WTC11 (cell line): ENCODE measurements around the gene CLHC1. TPM values are rescaled to one million over a fixed set of nuclear protein-coding genes. Genes with fewer than 3 reads are reported as not detected.

Experiments
- ATF1 ChIP-seq: sonication (generic); formaldehyde crosslinking; IDR thresholded peaks from 2 replicates; pipeline ENCODE4 v1.8.1; 2023; ENCODE audit warnings: mild to moderate bottlenecking, moderate library complexity, missing genetic modification reagents
- ATF2 ChIP-seq: sonication (generic); formaldehyde crosslinking; IDR thresholded peaks from 2 replicates; pipeline ENCODE4 v1.8.1; 2022; ENCODE audit warnings: low read depth, missing genetic modification reagents, borderline replicate concordance
- ATF6 ChIP-seq: sonication (generic); formaldehyde crosslinking; IDR thresholded peaks from 2 replicates; pipeline ENCODE4 v1.8.1; 2023; ENCODE audit warnings: mild to moderate bottlenecking, missing genetic modification reagents
- ELF4 ChIP-seq: sonication (generic); formaldehyde crosslinking; IDR thresholded peaks from 2 replicates; pipeline ENCODE4 v1.8.1; 2022; ENCODE audit warnings: low read depth, mild to moderate bottlenecking, moderate library complexity, missing genetic modification reagents
- FOXK1 ChIP-seq: sonication (generic); formaldehyde crosslinking; IDR thresholded peaks from 2 replicates; pipeline ENCODE4 v1.8.0; 2022; ENCODE audit warnings: mild to moderate bottlenecking, moderate library complexity, missing genetic modification reagents
- FOXP1 ChIP-seq: sonication (generic); formaldehyde crosslinking; IDR thresholded peaks from 2 replicates; pipeline ENCODE4 v1.8.0; 2022; ENCODE audit warnings: missing genetic modification reagents, mild to moderate bottlenecking, moderate library complexity, borderline replicate concordance
- GRHL2 ChIP-seq: fragments of 250-450 bp; sonication (Bioruptor Pico); IDR thresholded peaks from 2 replicates; pipeline ENCODE4 v1.8.0; 2022; ENCODE audit warnings: mild to moderate bottlenecking, moderate library complexity; ENCODE audit not compliant: insufficient replicate concordance, severe bottlenecking
- HMGA2 ChIP-seq: fragments of 250-450 bp; sonication (Bioruptor Pico); IDR thresholded peaks from 2 replicates; pipeline ENCODE4 v1.4.0; 2021; ENCODE audit warnings: mild to moderate bottlenecking, moderate library complexity
- IRF1 ChIP-seq: sonication (generic); formaldehyde crosslinking; IDR thresholded peaks from 2 replicates; pipeline ENCODE4 v1.8.0; 2023; ENCODE audit warnings: missing genetic modification reagents
- KAT7 ChIP-seq: sonication (generic); formaldehyde crosslinking; IDR thresholded peaks from 2 replicates; pipeline ENCODE4 v1.8.1; 2023; ENCODE audit warnings: missing genetic modification reagents, mild to moderate bottlenecking, borderline replicate concordance
- MAX ChIP-seq: sonication (generic); formaldehyde crosslinking; IDR thresholded peaks from 2 replicates; pipeline ENCODE4 v1.8.0; 2022; ENCODE audit warnings: mild to moderate bottlenecking, missing genetic modification reagents
- MYBL2 ChIP-seq: sonication (generic); formaldehyde crosslinking; IDR thresholded peaks from 2 replicates; pipeline ENCODE4 v1.8.1; 2023; ENCODE audit warnings: mild to moderate bottlenecking, moderate library complexity, missing genetic modification reagents
- PRDM15 ChIP-seq: sonication (generic); formaldehyde crosslinking; IDR thresholded peaks from 2 replicates; pipeline ENCODE4 v1.8.0; 2022; ENCODE audit warnings: missing genetic modification reagents
- SOX15 ChIP-seq: fragments of 250-450 bp; sonication (Bioruptor Pico); IDR thresholded peaks from 2 replicates; pipeline ENCODE4 v1.9.0; 2021; ENCODE audit warnings: mild to moderate bottlenecking
- TEAD4 ChIP-seq: sonication (generic); formaldehyde crosslinking; IDR thresholded peaks from 2 replicates; pipeline ENCODE4 v1.8.0; 2022; ENCODE audit warnings: mild to moderate bottlenecking, missing genetic modification reagents
- TP53 ChIP-seq: sonication (generic); formaldehyde crosslinking; IDR thresholded peaks from 2 replicates; pipeline ENCODE4 v1.8.1; 2023; ENCODE audit warnings: mild to moderate bottlenecking, missing genetic modification reagents
- ZBTB21 ChIP-seq: sonication (generic); formaldehyde crosslinking; IDR thresholded peaks from 2 replicates; pipeline ENCODE4 v1.8.1; 2023; ENCODE audit warnings: mild to moderate bottlenecking, missing genetic modification reagents, borderline replicate concordance
- ZNF121 ChIP-seq: sonication (generic); formaldehyde crosslinking; IDR thresholded peaks from 2 replicates; pipeline ENCODE4 v1.8.0; 2023; ENCODE audit warnings: missing genetic modification reagents
- total RNA-seq: library from RNA; stranded (reverse); gene quantifications from 3 replicates; pipeline ENCODE4 v1.2.3, GENCODE V29; 2021
- TF ChIP-seq, protein P1 (sequence below): sonication (generic); formaldehyde crosslinking; IDR thresholded peaks from 2 replicates; pipeline ENCODE4 v1.8.1; 2022; ENCODE audit warnings: mild to moderate bottlenecking, missing genetic modification reagents, moderate library complexity, borderline replicate concordance
- TF ChIP-seq, protein P2 (sequence below): sonication (generic); formaldehyde crosslinking; IDR thresholded peaks from 2 replicates; pipeline ENCODE4 v1.8.1; 2022; ENCODE audit warnings: mild to moderate bottlenecking, moderate library complexity, missing genetic modification reagents
- TF ChIP-seq, protein P3 (sequence below): sonication (generic); formaldehyde crosslinking; IDR thresholded peaks from 2 replicates; pipeline ENCODE4 v1.8.1; 2023; ENCODE audit warnings: mild to moderate bottlenecking, missing genetic modification reagents
- TF ChIP-seq, protein P4 (sequence below): sonication (generic); formaldehyde crosslinking; conservative IDR thresholded peaks from 2 replicates; pipeline ENCODE4 v1.8.1; 2022; ENCODE audit warnings: mild to moderate bottlenecking, missing genetic modification reagents
- TF ChIP-seq, protein P5 (sequence below): sonication (generic); formaldehyde crosslinking; IDR thresholded peaks from 2 replicates; pipeline ENCODE4 v1.8.1; 2023; ENCODE audit warnings: mild to moderate bottlenecking, missing genetic modification reagents, moderate library complexity

Gene CLHC1
- total RNA-seq, 1 experiment from 2014 or later, result 7.5 TPM

DNA sequence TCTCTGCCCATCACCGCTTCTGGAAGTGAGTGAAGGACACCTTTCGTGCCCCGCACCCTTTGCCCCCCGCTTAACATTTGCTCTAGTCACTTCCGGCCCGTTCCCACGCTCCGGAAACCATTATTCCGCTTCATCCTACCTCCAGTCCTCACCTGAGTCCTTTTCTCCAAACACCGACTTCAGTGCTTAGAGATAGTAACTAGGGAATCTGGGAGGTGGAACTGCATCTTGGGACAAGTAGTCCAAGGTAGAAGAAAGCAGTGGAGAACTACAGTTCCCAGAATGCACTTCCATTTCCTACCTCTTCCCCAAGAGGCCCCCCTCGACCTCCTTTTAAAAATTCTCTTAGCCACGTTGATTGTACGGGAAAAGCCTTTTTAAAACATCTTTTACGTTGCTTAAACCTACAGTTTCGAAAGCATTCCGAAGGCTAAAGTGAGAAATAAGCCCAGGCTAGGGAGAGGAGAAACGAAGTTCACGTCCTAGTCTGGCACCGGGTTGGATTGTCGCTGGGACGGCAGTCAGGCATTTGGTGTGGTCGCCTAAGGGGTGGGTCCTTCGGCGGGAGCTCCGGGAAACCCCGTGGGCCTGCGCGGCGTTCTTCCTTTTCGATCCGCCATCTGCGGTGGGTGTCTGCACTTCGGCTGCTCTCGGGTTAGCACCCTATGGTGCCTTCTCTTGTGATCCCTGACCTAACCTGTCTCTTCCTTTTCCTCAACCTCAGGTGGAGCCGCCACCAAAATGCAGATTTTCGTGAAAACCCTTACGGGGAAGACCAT lies at the start of gene CLHC1, which contains the start of gene RPS27A (continued):
- TF ChIP-seq TP53 (CRISPR knock-in tag) (no peak), ATF6 (no peak), SOX15 (CRISPR knock-in tag) (no peak), KAT7 (CRISPR knock-in tag) (0 out of 2 replicates have a peak, but pooled peaks have one; percentile 89), MYBL2 (CRISPR knock-in tag) (0 out of 2 replicates have a peak, but pooled peaks have one; percentile 48), HMGA2 (CRISPR knock-in tag) (no peak), ZNF121 (CRISPR knock-in tag) (no peak), FOXK1 (peak; percentile 17; the same call in 1 of the 2 replicates), ATF1 (no peak), FOXP1 (CRISPR knock-in tag) (no peak), GRHL2 (CRISPR knock-in tag) (no peak), ELF4 (CRISPR knock-in tag) (no peak), ATF2 (CRISPR knock-in tag) (no peak), IRF1 (no peak; the same call in 1 of the 2 replicates), MAX (CRISPR knock-in tag) (peak; percentile 64), ZBTB21 (CRISPR knock-in tag) (no peak; the same call in 1 of the 2 replicates), PRDM15 (CRISPR knock-in tag) (no peak), TEAD4 (CRISPR knock-in tag) (0 out of 2 replicates have a peak, but pooled peaks have one; percentile 23)
- TF ChIP-seq, protein P1, sequence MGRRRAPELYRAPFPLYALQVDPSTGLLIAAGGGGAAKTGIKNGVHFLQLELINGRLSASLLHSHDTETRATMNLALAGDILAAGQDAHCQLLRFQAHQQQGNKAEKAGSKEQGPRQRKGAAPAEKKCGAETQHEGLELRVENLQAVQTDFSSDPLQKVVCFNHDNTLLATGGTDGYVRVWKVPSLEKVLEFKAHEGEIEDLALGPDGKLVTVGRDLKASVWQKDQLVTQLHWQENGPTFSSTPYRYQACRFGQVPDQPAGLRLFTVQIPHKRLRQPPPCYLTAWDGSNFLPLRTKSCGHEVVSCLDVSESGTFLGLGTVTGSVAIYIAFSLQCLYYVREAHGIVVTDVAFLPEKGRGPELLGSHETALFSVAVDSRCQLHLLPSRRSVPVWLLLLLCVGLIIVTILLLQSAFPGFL (CRISPR knock-in tag), result peak; percentile 64; the same call in 1 of the 2 replicates
- TF ChIP-seq, protein P2, sequence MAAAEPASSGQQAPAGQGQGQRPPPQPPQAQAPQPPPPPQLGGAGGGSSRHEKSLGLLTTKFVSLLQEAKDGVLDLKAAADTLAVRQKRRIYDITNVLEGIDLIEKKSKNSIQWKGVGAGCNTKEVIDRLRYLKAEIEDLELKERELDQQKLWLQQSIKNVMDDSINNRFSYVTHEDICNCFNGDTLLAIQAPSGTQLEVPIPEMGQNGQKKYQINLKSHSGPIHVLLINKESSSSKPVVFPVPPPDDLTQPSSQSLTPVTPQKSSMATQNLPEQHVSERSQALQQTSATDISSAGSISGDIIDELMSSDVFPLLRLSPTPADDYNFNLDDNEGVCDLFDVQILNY, result no peak
- TF ChIP-seq, protein P3, sequence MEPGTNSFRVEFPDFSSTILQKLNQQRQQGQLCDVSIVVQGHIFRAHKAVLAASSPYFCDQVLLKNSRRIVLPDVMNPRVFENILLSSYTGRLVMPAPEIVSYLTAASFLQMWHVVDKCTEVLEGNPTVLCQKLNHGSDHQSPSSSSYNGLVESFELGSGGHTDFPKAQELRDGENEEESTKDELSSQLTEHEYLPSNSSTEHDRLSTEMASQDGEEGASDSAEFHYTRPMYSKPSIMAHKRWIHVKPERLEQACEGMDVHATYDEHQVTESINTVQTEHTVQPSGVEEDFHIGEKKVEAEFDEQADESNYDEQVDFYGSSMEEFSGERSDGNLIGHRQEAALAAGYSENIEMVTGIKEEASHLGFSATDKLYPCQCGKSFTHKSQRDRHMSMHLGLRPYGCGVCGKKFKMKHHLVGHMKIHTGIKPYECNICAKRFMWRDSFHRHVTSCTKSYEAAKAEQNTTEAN (CRISPR knock-in tag), result 0 out of 2 replicates have a peak, but pooled peaks have one; percentile 38
- TF ChIP-seq, protein P4, sequence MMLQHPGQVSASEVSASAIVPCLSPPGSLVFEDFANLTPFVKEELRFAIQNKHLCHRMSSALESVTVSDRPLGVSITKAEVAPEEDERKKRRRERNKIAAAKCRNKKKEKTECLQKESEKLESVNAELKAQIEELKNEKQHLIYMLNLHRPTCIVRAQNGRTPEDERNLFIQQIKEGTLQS (CRISPR knock-in tag), result no peak
- TF ChIP-seq, protein P5, sequence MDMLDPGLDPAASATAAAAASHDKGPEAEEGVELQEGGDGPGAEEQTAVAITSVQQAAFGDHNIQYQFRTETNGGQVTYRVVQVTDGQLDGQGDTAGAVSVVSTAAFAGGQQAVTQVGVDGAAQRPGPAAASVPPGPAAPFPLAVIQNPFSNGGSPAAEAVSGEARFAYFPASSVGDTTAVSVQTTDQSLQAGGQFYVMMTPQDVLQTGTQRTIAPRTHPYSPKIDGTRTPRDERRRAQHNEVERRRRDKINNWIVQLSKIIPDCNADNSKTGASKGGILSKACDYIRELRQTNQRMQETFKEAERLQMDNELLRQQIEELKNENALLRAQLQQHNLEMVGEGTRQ, result no peak
